ENCODE data around the gene PMPCA. TPM values are rescaled to one million over a fixed set of nuclear protein-coding genes. Genes with fewer than 3 reads are reported as not detected.

The PMPCA gene
- total RNA-seq, 4 donors from 2014 or later = 35.9 to 63.1 (median 42.7) TPM

GRCh38 chr9:136385015-136385414 is 25.4 kb upstream of the PMPCA start:
- in situ Hi-C loops (cut with MboI; ENCODE audit: low sequenced_read_pairs in 4 of 4) = no loop called here

GRCh38 chr9:136386018-136386417 is 24.4 kb upstream of the PMPCA start:
- no peak for ATAC-seq
- Histone ChIP-seq H3K36me3 (peaks cover 3 to 64% of the 10 kb centered on the region in 2 donors), H3K4me1 (no peaks in the 10 kb centered on the region), H3K9me3 (no peaks in the 10 kb centered on the region), H3K27me3 (no peaks in the 10 kb centered on the region), H3K27ac (no peak overlapping the region), H3K4me3 (no peak overlapping the region)
- intact Hi-C loops (cut with DNase I; ENCODE audit: low total_unique reads) = no loop called here
- DNase-seq = no peak
- in situ Hi-C loops (cut with MboI; ENCODE audit: low sequenced_read_pairs in 4 of 4) = no loop called here
- no peak for TF ChIP-seq CTCF (IDR thresholded peaks at IDR 0.05 in 4 of 5, conservative IDR thresholded peaks at IDR 0.05 in 1 of 5)
- no peak for TF ChIP-seq POLR2A (IDR thresholded peaks at IDR 0.05)

More at GRCh38 chr9:136385015-136385414, 25.4 kb upstream of the PMPCA start:
- peaks cover 3 to 71% of the 10 kb centered on the region in 2 donors for H3K36me3 ChIP-seq
- intact Hi-C loops (cut with DNase I; ENCODE audit: low total_unique reads) = no loop called here
- ATAC-seq = no peak
- no peaks in the 10 kb centered on the region for H3K27me3 ChIP-seq
- H3K4me3 ChIP-seq = no peak overlapping the region
- no peaks in the 10 kb centered on the region for H3K9me3 ChIP-seq
- TF ChIP-seq CTCF (IDR thresholded peaks at IDR 0.05 in 4 of 5, conservative IDR thresholded peaks at IDR 0.05 in 1 of 5) = no peak
- TF ChIP-seq POLR2A (IDR thresholded peaks at IDR 0.05) = no peak
- H3K27ac ChIP-seq = no peak overlapping the region
- no peak for DNase-seq
- H3K4me1 ChIP-seq = no peaks in the 10 kb centered on the region

GRCh38 chr9:136387217-136387616 is 23.2 kb upstream of the PMPCA start:
- in situ Hi-C loops (cut with MboI; ENCODE audit: low sequenced_read_pairs in 4 of 4) = no loop called here
- TF ChIP-seq CTCF (IDR thresholded peaks at IDR 0.05 in 4 of 5, conservative IDR thresholded peaks at IDR 0.05 in 1 of 5) (no peak), POLR2A (IDR thresholded peaks at IDR 0.05) (no peak)
- Histone ChIP-seq H3K27me3 (no peaks in the 10 kb centered on the region), H3K36me3 (peaks cover 3 to 61% of the 10 kb centered on the region in 2 donors), H3K27ac (no peak overlapping the region), H3K9me3 (no peaks in the 10 kb centered on the region), H3K4me3 (no peak overlapping the region), H3K4me1 (no peaks in the 10 kb centered on the region)
- no peak for ATAC-seq
- DNase-seq = no peak
- intact Hi-C loops (cut with DNase I; ENCODE audit: low total_unique reads) = no loop called here

GRCh38 chr9:136389396-136389795 is 21.1 kb upstream of the PMPCA start:
- in situ Hi-C loops (cut with MboI; ENCODE audit: low sequenced_read_pairs in 4 of 4) (no loop called here), intact Hi-C loops (cut with DNase I; ENCODE audit: low total_unique reads) (no loop called here)
- H3K27me3 ChIP-seq = no peaks in the 10 kb centered on the region
- no peaks in the 10 kb centered on the region for H3K9me3 ChIP-seq
- no peak overlapping the region for H3K4me3 ChIP-seq
- H3K27ac ChIP-seq = no peak overlapping the region
- ATAC-seq = no peak
- TF ChIP-seq POLR2A (IDR thresholded peaks at IDR 0.05) (no peak), CTCF (IDR thresholded peaks at IDR 0.05 in 4 of 5, conservative IDR thresholded peaks at IDR 0.05 in 1 of 5) (no peak)
- no peak for DNase-seq
- H3K4me1 ChIP-seq = no peaks in the 10 kb centered on the region
- H3K36me3 ChIP-seq = peaks cover 3 to 63% of the 10 kb centered on the region in 2 donors

Data from gastrocnemius medialis (tissue), 4 donors.